CD14-positive monocyte (primary cell): ENCODE results near the gene MEGF9. TPM values are rescaled to one million over a fixed set of nuclear protein-coding genes. Genes with fewer than 3 reads are reported as not detected.
A peak's percentile ranks its signal among the peaks of the same experiment; 100 is the strongest.

Source experiments
- DNase-seq, 3 donors: peaks; one replicate each; pipeline ENCODE4 v3.0.0-alpha.2; 2011 to 2022
- H2AFZ ChIP-seq: 2 replicates; pipeline ENCODE4 v1.6.0; 2012; ENCODE audit warnings: mild to moderate bottlenecking, low read depth, low read length, inconsistent platforms; ENCODE audit not compliant: insufficient read depth, poor library complexity, severe bottlenecking
- H3K27ac ChIP-seq, 2 donors: 1 replicate in 1 of 2; 2 replicates in 1 of 2; pipeline ENCODE4 v1.5.1; 2012 to 2013; ENCODE audit warnings: low read length in 2 of 2, control low read depth in 1 of 2, inconsistent platforms in 1 of 2, low read depth in 1 of 2, mild to moderate bottlenecking in 1 of 2
- H3K27me3 ChIP-seq, 2 donors: one replicate each; pipeline versions ENCODE4 v1.6.0 to v1.6.1; 2011 to 2013; ENCODE audit warnings: low read length in 2 of 2; ENCODE audit not compliant: control insufficient read depth in 2 of 2, insufficient read depth in 2 of 2
- H3K36me3 ChIP-seq, 2 donors: replicated peaks in 1 of 2; 1 replicate in 1 of 2; 2 replicates in 1 of 2; pipeline versions ENCODE4 v1.5.1 to v1.6.1; 2012 to 2013; ENCODE audit warnings: low read length in 2 of 2, control low read depth in 1 of 2, inconsistent platforms in 1 of 2, mild to moderate bottlenecking in 1 of 2; ENCODE audit not compliant: insufficient read depth in 2 of 2, control insufficient read depth in 1 of 2
- H3K4me1 ChIP-seq, 2 donors: 1 replicate in 1 of 2; 2 replicates in 1 of 2; pipeline versions ENCODE4 v1.5.1 to v1.6.1; 2012 to 2013; ENCODE audit warnings: low read length in 2 of 2, control low read depth in 1 of 2, inconsistent platforms in 1 of 2, mild to moderate bottlenecking in 1 of 2, moderate library complexity in 1 of 2; ENCODE audit not compliant: insufficient read depth in 2 of 2, control insufficient read depth in 1 of 2
- H3K4me2 ChIP-seq: replicated peaks from 2 replicates; pipeline ENCODE3; 2012; ENCODE audit warnings: low read length, moderate library complexity, mild to moderate bottlenecking; ENCODE audit not compliant: poor library complexity, severe bottlenecking; ENCODE audit errors: extremely low read depth
- H3K4me3 ChIP-seq, 3 experiments: fragments of 200-600 bp in 1 of 3; sonication (generic) in 1 of 3; replicated peaks in 1 of 3; 1 replicate in 2 of 3; 2 replicates in 1 of 3; pipeline ENCODE4 v1.5.1; 2011 to 2013; ENCODE audit warnings: low read length in 3 of 3, mild to moderate bottlenecking in 3 of 3, control low read depth in 2 of 3, low read depth in 2 of 3, inconsistent platforms in 1 of 3, moderate library complexity in 1 of 3
- H3K79me2 ChIP-seq: 2 replicates; pipeline ENCODE4 v1.6.0; 2012; ENCODE audit warnings: mild to moderate bottlenecking, control low read depth, inconsistent platforms, low read length, moderate library complexity; ENCODE audit not compliant: insufficient read depth
- H3K9ac ChIP-seq: 2 replicates; pipeline ENCODE4 v1.6.0; 2017; ENCODE audit warnings: low read length, mild to moderate bottlenecking; ENCODE audit not compliant: insufficient read depth, poor library complexity, severe bottlenecking
- H3K9me3 ChIP-seq, 2 donors: replicated peaks in 1 of 2; 1 replicate in 1 of 2; 2 replicates in 1 of 2; pipeline versions ENCODE4 v1.5.1 to v1.6.1; 2012 to 2013; ENCODE audit warnings: low read length in 2 of 2, control low read depth in 1 of 2; ENCODE audit not compliant: control insufficient read depth in 1 of 2, insufficient read depth in 1 of 2
- H4K20me1 ChIP-seq: 2 replicates; pipeline ENCODE4 v1.6.0; 2012; ENCODE audit warnings: mild to moderate bottlenecking, low read length, control low read depth, moderate library complexity; ENCODE audit not compliant: insufficient read depth
- H3K27ac Mint-ChIP-seq, 7 donors: one replicate each; pipeline ENCODE4 v1.8.0; 2020; ENCODE audit warnings: mild to moderate bottlenecking in 7 of 7, mixed read lengths in 7 of 7, moderate library complexity in 6 of 7, inconsistent platforms in 2 of 7
- H3K27me3 Mint-ChIP-seq, 3 donors: one replicate each; pipeline ENCODE4 v1.8.0; 2021 to 2022; ENCODE audit warnings: low read depth in 3 of 3, mild to moderate bottlenecking in 3 of 3, mixed read lengths in 3 of 3, moderate library complexity in 3 of 3, inconsistent platforms in 1 of 3
- H3K36me3 Mint-ChIP-seq, 2 donors: one replicate each; pipeline ENCODE4 v1.8.0; 2020; ENCODE audit warnings: mixed read lengths in 2 of 2, inconsistent platforms in 1 of 2, mild to moderate bottlenecking in 1 of 2
- H3K4me1 Mint-ChIP-seq: one replicate; pipeline ENCODE4 v1.8.0; 2020; ENCODE audit warnings: mild to moderate bottlenecking, mixed read lengths
- H3K4me3 Mint-ChIP-seq, 2 donors: one replicate each; pipeline ENCODE4 v1.8.0; 2020; ENCODE audit warnings: mild to moderate bottlenecking in 2 of 2, mixed read lengths in 2 of 2, moderate library complexity in 1 of 2
- H3K9me3 Mint-ChIP-seq, 7 donors: one replicate each; pipeline ENCODE4 v1.8.0; 2020 to 2022; ENCODE audit warnings: mixed read lengths in 7 of 7, mild to moderate bottlenecking in 6 of 7, moderate library complexity in 6 of 7, inconsistent platforms in 2 of 7
- CTCF ChIP-seq: fragments of 200-600 bp; IDR thresholded peaks from one replicate; pipeline ENCODE4 v1.8.0; 2022; ENCODE audit warnings: antibody characterized with exemption, mild to moderate bottlenecking
- WGBS: methylation state at CpG from one replicate; pipeline ENCODE4 v1.1.5; 2013; ENCODE audit warnings: missing lambda C conversion rate; ENCODE audit not compliant: insufficient coverage; 5-methylcytosine and 5-hydroxymethylcytosine counted together
- intact Hi-C, 2 donors: fragments of 100-400 bp; cut with micrococcal nuclease; formaldehyde crosslinking; loops; one replicate each; pipeline versions ENCODE4 v1.15.0 to v1.15.1; 2023
- polyA plus RNA-seq, 3 donors: library from polyadenylated mRNA; depleted of rRNA in 1 of 3; unstranded in 2 of 3; stranded (reverse) in 1 of 3; fragments of 300-500 nt in 2 of 3; fragments of >200 nt in 1 of 3; fragmentation: Illumina TruSeq in 2 of 3; gene quantifications; 1 replicate in 2 of 3; 2 replicates in 1 of 3; pipeline ENCODE4 v1.2.3, GENCODE V29; 2012 to 2021

MEGF9 gene
- polyA plus RNA-seq, 3 donors = 45.0 to 92.8 (median 89.7) TPM

- intact Hi-C loops = no loop called here
- H3K36me3 Mint-ChIP-seq = peaks cover 21 to 41% of the 10 kb centered on the region in 2 donors
- H3K9me3 Mint-ChIP-seq = no peaks in the 10 kb centered on the region
- no peak for TF ChIP-seq CTCF
- H3K27ac Mint-ChIP-seq = peak overlapping the region in 5 of 7 donors; percentile 8 to 82 (median 55)
- DNase-seq = no peak
- Histone ChIP-seq H3K79me2 (peaks cover 100% of the 10 kb centered on the region), H3K9ac (no peak overlapping the region), H4K20me1 (peaks cover 100% of the 10 kb centered on the region), H3K9me3 (no peaks in the 10 kb centered on the region), H3K4me1 (peaks cover 18 to 42% of the 10 kb centered on the region in 2 donors), H3K27me3 (no peaks in the 10 kb centered on the region), H3K4me2 (no peak overlapping the region), H3K4me3 (no peak overlapping the region), H2AFZ (no peak overlapping the region), H3K27ac (no peak overlapping the region), H3K36me3 (peaks cover 34 to 35% of the 10 kb centered on the region in 2 donors)
- H3K4me3 Mint-ChIP-seq = no peak overlapping the region
- no peaks in the 10 kb centered on the region for H3K27me3 Mint-ChIP-seq
- H3K4me1 Mint-ChIP-seq = peaks cover 54% of the 10 kb centered on the region
- no CpG with 5 or more reads among the region's 3 CpGs for WGBS
These were observed 55.1 kb downstream of the MEGF9 start for GRCh38 chr9:120659209-120659608.

GRCh38 chr9:120655005-120655622, 59.2 kb downstream of the MEGF9 start:
- peaks cover 38% of the 10 kb centered on the region for H3K4me1 Mint-ChIP-seq
- no peaks in the 10 kb centered on the region for H3K9me3 ChIP-seq
- peaks cover 100% of the 10 kb centered on the region for H4K20me1 ChIP-seq
- H3K4me3 ChIP-seq = no peak overlapping the region
- no CpG with 5 or more reads among the region's 4 CpGs for WGBS
- peak overlapping the region in 1 of 2 donors; percentile 35 for H3K27ac ChIP-seq
- no peaks in the 10 kb centered on the region for H3K9me3 Mint-ChIP-seq
- no peaks in the 10 kb centered on the region for H3K27me3 ChIP-seq
- peaks cover 6 to 25% of the 10 kb centered on the region in 2 donors for H3K4me1 ChIP-seq
- intact Hi-C loops = no loop called here
- no peaks in the 10 kb centered on the region for H3K27me3 Mint-ChIP-seq
- peak in 2 of 3 donors; percentile 20 to 43 for DNase-seq
- no peak overlapping the region for H3K9ac ChIP-seq
- H3K79me2 ChIP-seq = peaks cover 100% of the 10 kb centered on the region
- peaks cover 44 to 47% of the 10 kb centered on the region in 2 donors for H3K36me3 ChIP-seq
- H3K36me3 Mint-ChIP-seq = peaks cover 26 to 54% of the 10 kb centered on the region in 2 donors
- peak overlapping the region in 4 of 7 donors; percentile 11 to 43 (median 26) for H3K27ac Mint-ChIP-seq
- H2AFZ ChIP-seq = no peak overlapping the region
- no peak overlapping the region for H3K4me2 ChIP-seq
- H3K4me3 Mint-ChIP-seq = no peak overlapping the region
- TF ChIP-seq CTCF = no peak
